GM23338 (cell line): Measurements from ENCODE around the gene ZNF536. TPM values are rescaled to one million over a fixed set of nuclear protein-coding genes. Genes with fewer than 3 reads are reported as not detected.
A peak's percentile ranks its signal among the peaks of the same experiment; 100 is the strongest.

Experiments
- ATAC-seq: fragments of 200-7000 bp; cut with Tn5 transposase; 3 replicates; pipeline ENCODE4 v1.9.1; 2020
- DNase-seq: peaks from one replicate; pipeline ENCODE4 v3.0.0-alpha.2; 2015; ENCODE audit warnings: low spot score
- H2AFZ ChIP-seq: fragments of 200-600 bp; sonication (generic); 2 replicates; pipeline ENCODE4 v1.8.0; 2016; ENCODE audit warnings: antibody characterized with exemption, mild to moderate bottlenecking, moderate library complexity
- H3F3A ChIP-seq: fragments of 200-600 bp; sonication (generic); replicated peaks from 2 replicates; pipeline ENCODE4 v1.8.0; 2017; ENCODE audit warnings: antibody characterized with exemption, mixed run types, low read depth
- H3K27ac ChIP-seq: fragments of 200-600 bp; sonication (generic); 2 replicates; pipeline ENCODE4 v1.6.1; 2016; ENCODE audit warnings: low read depth
- H3K27me3 ChIP-seq: fragments of 200-600 bp; sonication (generic); 2 replicates; pipeline ENCODE4 v1.8.0; 2016; ENCODE audit warnings: mild to moderate bottlenecking, mixed run types, moderate library complexity; ENCODE audit not compliant: insufficient read depth
- H3K36me3 ChIP-seq: fragments of 200-600 bp; sonication (generic); 2 replicates; pipeline ENCODE4 v1.8.0; 2016; ENCODE audit warnings: mild to moderate bottlenecking; ENCODE audit not compliant: insufficient read depth
- H3K4me1 ChIP-seq: fragments of 200-600 bp; sonication (generic); 2 replicates; pipeline ENCODE4 v1.8.0; 2016; ENCODE audit warnings: mild to moderate bottlenecking, moderate library complexity; ENCODE audit not compliant: insufficient read depth
- H3K4me2 ChIP-seq: fragments of 200-600 bp; sonication (generic); 2 replicates; pipeline ENCODE4 v1.7.1; 2017; ENCODE audit warnings: mixed run types
- H3K4me3 ChIP-seq: fragments of 200-600 bp; sonication (generic); 2 replicates; pipeline ENCODE4 v1.6.1; 2016; ENCODE audit warnings: mixed run types
- H3K79me2 ChIP-seq: fragments of 200-600 bp; sonication (generic); replicated peaks from 2 replicates; pipeline ENCODE4 v1.8.0; 2017; ENCODE audit warnings: mild to moderate bottlenecking; ENCODE audit not compliant: insufficient read depth
- H3K9me2 ChIP-seq: fragments of 200-600 bp; sonication (generic); 2 replicates; pipeline ENCODE4 v1.8.0; 2017; ENCODE audit not compliant: insufficient read depth
- H4K20me1 ChIP-seq: fragments of 200-600 bp; sonication (generic); replicated peaks from 2 replicates; pipeline ENCODE4 v1.8.0; 2017; ENCODE audit warnings: mild to moderate bottlenecking; ENCODE audit not compliant: insufficient read depth
- H3K27ac Mint-ChIP-seq: 2 replicates; pipeline ENCODE4 v1.8.0; 2020; ENCODE audit warnings: inconsistent platforms, mild to moderate bottlenecking, moderate library complexity, mixed read lengths
- H3K27me3 Mint-ChIP-seq: 3 replicates; pipeline ENCODE4 v1.8.0; 2022; ENCODE audit warnings: low read depth, mild to moderate bottlenecking, moderate library complexity, mixed read lengths, inconsistent platforms; ENCODE audit not compliant: insufficient read depth, poor library complexity
- H3K36me3 Mint-ChIP-seq: 3 replicates; pipeline ENCODE4 v1.8.0; 2021; ENCODE audit warnings: low read depth, mild to moderate bottlenecking, inconsistent platforms, moderate library complexity, mixed read lengths
- H3K4me1 Mint-ChIP-seq: 3 replicates; pipeline ENCODE4 v1.8.0; 2020; ENCODE audit warnings: mild to moderate bottlenecking, inconsistent platforms, mixed read lengths
- H3K4me3 Mint-ChIP-seq: 3 replicates; pipeline ENCODE4 v1.8.0; 2021; ENCODE audit warnings: moderate library complexity, mild to moderate bottlenecking, inconsistent platforms, mixed read lengths
- H3K9me3 Mint-ChIP-seq: 3 replicates; pipeline ENCODE4 v1.8.0; 2020; ENCODE audit warnings: moderate library complexity, mild to moderate bottlenecking, inconsistent platforms, mixed read lengths
- CREB1 ChIP-seq: fragments of 250-450 bp; sonication (Bioruptor Pico); IDR thresholded peaks from 2 replicates; pipeline ENCODE4 v1.5.0; 2020; ENCODE audit warnings: low read depth, mild to moderate bottlenecking, moderate library complexity
- EZH2 ChIP-seq: fragments of 200-600 bp; sonication (generic); IDR thresholded peaks from one replicate; pipeline ENCODE4 v1.8.0; 2017; ENCODE audit warnings: antibody characterized with exemption, mild to moderate bottlenecking, low read depth; ENCODE audit not compliant: unreplicated experiment
- EZH2phosphoT487 ChIP-seq: fragments of 200-600 bp; sonication (generic); IDR thresholded peaks from one replicate; pipeline ENCODE4 v1.8.1; 2018; ENCODE audit warnings: antibody characterized with exemption; ENCODE audit not compliant: unreplicated experiment
- JUNB ChIP-seq: IDR thresholded peaks from one replicate; pipeline ENCODE4 v1.6.1; 2016; ENCODE audit warnings: antibody characterized with exemption; ENCODE audit not compliant: unreplicated experiment
- NANOG ChIP-seq: IDR thresholded peaks from 2 replicates; pipeline ENCODE4 v1.6.1; 2016; ENCODE audit warnings: antibody characterized with exemption, borderline replicate concordance
- POLR2AphosphoS5 ChIP-seq: IDR thresholded peaks from 2 replicates; pipeline ENCODE4 v1.6.1; 2016; ENCODE audit warnings: antibody characterized with exemption, low read depth
- STAT1 ChIP-seq: IDR thresholded peaks from one replicate; pipeline ENCODE4 v1.6.1; 2016; ENCODE audit warnings: antibody characterized with exemption; ENCODE audit not compliant: unreplicated experiment
- ZNF114 ChIP-seq: fragments of 250-450 bp; sonication (Bioruptor Pico); IDR thresholded peaks from 2 replicates; pipeline ENCODE4 v1.5.0; 2020; ENCODE audit warnings: mild to moderate bottlenecking, moderate library complexity
- ZNF331 ChIP-seq: fragments of 250-450 bp; sonication (Bioruptor Pico); IDR thresholded peaks from 2 replicates; pipeline ENCODE4 v1.5.0; 2020; ENCODE audit warnings: low read depth, mild to moderate bottlenecking, moderate library complexity
- polyA plus RNA-seq: library from polyadenylated mRNA; unstranded; fragments of >200 nt; fragmentation: Nextera tagmentation; extraction: Ambion mirVana; gene quantifications from 2 replicates; pipeline ENCODE4 v1.2.1, GENCODE V29; 2016
- total RNA-seq: library from RNA; depleted of rRNA; stranded (reverse); fragments of >200 nt; shearing (Covaris generic); gene quantifications from 2 replicates; pipeline ENCODE4 v1.2.3, GENCODE V29; 2014
- TF ChIP-seq, protein P1 (sequence below): IDR thresholded peaks from one replicate; pipeline ENCODE4 v1.6.1; 2018; ENCODE audit warnings: antibody characterized with exemption; ENCODE audit not compliant: unreplicated experiment
- TF ChIP-seq, protein P2 (sequence below), 2 experiments: fragments of 200-600 bp in 1 of 2; sonication (generic) in 1 of 2; conservative IDR thresholded peaks; 2 replicates each; pipeline versions ENCODE4 v1.5.1 to v1.6.1; 2016 to 2017; ENCODE audit warnings: antibody characterized with exemption in 2 of 2, low read depth in 2 of 2, mild to moderate bottlenecking in 2 of 2, moderate library complexity in 1 of 2

Gene ZNF536
- total and polyA plus RNA-seq, 2 experiments from 2014 or later, result 0.07 TPM; not detected in 1

DNA sequence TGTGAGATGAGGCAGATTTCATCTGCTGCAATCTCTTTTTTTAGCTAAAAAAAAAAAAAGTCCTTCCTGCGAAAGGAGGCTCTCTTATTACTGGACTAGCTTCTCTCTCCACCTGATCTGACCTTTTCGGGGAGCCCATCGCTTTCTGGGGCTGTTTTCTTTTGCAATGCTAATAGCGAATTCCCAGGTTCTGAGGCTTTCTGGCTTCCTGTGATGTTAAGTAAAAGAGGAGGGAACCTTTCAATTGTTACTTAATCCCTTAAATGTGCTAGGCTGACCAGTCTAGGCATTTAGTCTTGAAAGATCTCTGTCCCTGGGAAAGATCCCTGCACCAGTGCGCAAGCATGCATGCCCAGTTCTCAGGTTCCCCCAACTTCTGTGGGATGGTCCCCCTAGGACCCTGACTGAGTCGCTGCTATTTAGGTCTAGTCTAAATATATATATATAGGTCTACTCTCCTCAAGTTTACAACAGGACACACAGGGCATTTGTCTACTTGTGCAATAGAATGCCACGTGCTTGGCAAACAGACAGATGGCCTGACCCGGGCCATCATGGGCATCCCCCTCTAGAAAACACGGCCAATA, 224.7 kb downstream of the ZNF536 start (continued):
- TF ChIP-seq, protein P1, sequence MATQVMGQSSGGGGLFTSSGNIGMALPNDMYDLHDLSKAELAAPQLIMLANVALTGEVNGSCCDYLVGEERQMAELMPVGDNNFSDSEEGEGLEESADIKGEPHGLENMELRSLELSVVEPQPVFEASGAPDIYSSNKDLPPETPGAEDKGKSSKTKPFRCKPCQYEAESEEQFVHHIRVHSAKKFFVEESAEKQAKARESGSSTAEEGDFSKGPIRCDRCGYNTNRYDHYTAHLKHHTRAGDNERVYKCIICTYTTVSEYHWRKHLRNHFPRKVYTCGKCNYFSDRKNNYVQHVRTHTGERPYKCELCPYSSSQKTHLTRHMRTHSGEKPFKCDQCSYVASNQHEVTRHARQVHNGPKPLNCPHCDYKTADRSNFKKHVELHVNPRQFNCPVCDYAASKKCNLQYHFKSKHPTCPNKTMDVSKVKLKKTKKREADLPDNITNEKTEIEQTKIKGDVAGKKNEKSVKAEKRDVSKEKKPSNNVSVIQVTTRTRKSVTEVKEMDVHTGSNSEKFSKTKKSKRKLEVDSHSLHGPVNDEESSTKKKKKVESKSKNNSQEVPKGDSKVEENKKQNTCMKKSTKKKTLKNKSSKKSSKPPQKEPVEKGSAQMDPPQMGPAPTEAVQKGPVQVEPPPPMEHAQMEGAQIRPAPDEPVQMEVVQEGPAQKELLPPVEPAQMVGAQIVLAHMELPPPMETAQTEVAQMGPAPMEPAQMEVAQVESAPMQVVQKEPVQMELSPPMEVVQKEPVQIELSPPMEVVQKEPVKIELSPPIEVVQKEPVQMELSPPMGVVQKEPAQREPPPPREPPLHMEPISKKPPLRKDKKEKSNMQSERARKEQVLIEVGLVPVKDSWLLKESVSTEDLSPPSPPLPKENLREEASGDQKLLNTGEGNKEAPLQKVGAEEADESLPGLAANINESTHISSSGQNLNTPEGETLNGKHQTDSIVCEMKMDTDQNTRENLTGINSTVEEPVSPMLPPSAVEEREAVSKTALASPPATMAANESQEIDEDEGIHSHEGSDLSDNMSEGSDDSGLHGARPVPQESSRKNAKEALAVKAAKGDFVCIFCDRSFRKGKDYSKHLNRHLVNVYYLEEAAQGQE, result no peak
- 0 out of 2 replicates have a peak, but pooled peaks have one; percentile 21 for TF ChIP-seq NANOG

- DNase-seq (no peak), ATAC-seq (no peak)
- Histone ChIP-seq H3K27me3 (no peaks in the 10 kb centered on the region), H3K27ac (no peak overlapping the region), H3F3A (no peaks in the 10 kb centered on the region), H3K4me1 (peaks cover 23% of the 10 kb centered on the region), H3K36me3 (no peaks in the 10 kb centered on the region), H2AFZ (no peak overlapping the region), H3K4me2 (no peak overlapping the region), H3K4me3 (no peak overlapping the region), H4K20me1 (no peaks in the 10 kb centered on the region), H3K79me2 (no peaks in the 10 kb centered on the region), H3K9me2 (peaks cover 2% of the 10 kb centered on the region; the same call in 1 of the 2 replicates)
- H3K36me3 Mint-ChIP-seq, result no peaks in the 10 kb centered on the region
- H3K4me3 Mint-ChIP-seq, result no peak overlapping the region
- peaks cover 47% of the 10 kb centered on the region for H3K4me1 Mint-ChIP-seq
- no peak for TF ChIP-seq STAT1
- TF ChIP-seq, protein P2, sequence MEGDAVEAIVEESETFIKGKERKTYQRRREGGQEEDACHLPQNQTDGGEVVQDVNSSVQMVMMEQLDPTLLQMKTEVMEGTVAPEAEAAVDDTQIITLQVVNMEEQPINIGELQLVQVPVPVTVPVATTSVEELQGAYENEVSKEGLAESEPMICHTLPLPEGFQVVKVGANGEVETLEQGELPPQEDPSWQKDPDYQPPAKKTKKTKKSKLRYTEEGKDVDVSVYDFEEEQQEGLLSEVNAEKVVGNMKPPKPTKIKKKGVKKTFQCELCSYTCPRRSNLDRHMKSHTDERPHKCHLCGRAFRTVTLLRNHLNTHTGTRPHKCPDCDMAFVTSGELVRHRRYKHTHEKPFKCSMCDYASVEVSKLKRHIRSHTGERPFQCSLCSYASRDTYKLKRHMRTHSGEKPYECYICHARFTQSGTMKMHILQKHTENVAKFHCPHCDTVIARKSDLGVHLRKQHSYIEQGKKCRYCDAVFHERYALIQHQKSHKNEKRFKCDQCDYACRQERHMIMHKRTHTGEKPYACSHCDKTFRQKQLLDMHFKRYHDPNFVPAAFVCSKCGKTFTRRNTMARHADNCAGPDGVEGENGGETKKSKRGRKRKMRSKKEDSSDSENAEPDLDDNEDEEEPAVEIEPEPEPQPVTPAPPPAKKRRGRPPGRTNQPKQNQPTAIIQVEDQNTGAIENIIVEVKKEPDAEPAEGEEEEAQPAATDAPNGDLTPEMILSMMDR (conservative IDR thresholded peaks at IDR 0.05; ENCODE audit: low read depth in 2 of 2), result no peak
- no peak for TF ChIP-seq ZNF331 (CRISPR knock-in tag)
- H3K9me3 Mint-ChIP-seq, result no peaks in the 10 kb centered on the region
- H3K27me3 Mint-ChIP-seq, result peaks cover 11% of the 10 kb centered on the region
- H3K27ac Mint-ChIP-seq, result no peak overlapping the region
These were observed 226.5 kb downstream of the ZNF536 start for GRCh38 chr19:30598688-30599087.

GRCh38 chr19:30602661-30603350, 230.6 kb downstream of the ZNF536 start:
- H3K36me3 Mint-ChIP-seq, result no peaks in the 10 kb centered on the region
- no peaks in the 10 kb centered on the region for H3K27me3 ChIP-seq
- ATAC-seq (no peak), DNase-seq (no peak)
- H3K27ac Mint-ChIP-seq, result no peak overlapping the region
- H3K4me1 Mint-ChIP-seq, result peaks cover 13% of the 10 kb centered on the region
- no peak overlapping the region for H3K4me3 Mint-ChIP-seq
- no peaks in the 10 kb centered on the region for H3K79me2 ChIP-seq
- no peak overlapping the region for H3K27ac ChIP-seq
- H3K9me3 Mint-ChIP-seq, result no peaks in the 10 kb centered on the region
- no peaks in the 10 kb centered on the region for H3F3A ChIP-seq
- peaks cover 5% of the 10 kb centered on the region; the same call in 1 of the 2 replicates for H3K4me1 ChIP-seq
- peaks cover 6% of the 10 kb centered on the region for H3K27me3 Mint-ChIP-seq
- H3K9me2 ChIP-seq, result no peaks in the 10 kb centered on the region
- no peak overlapping the region; the same call in 1 of the 2 replicates for H2AFZ ChIP-seq
- no peaks in the 10 kb centered on the region for H4K20me1 ChIP-seq
- no peaks in the 10 kb centered on the region for H3K36me3 ChIP-seq
- H3K4me3 ChIP-seq, result no peak overlapping the region
- no peak overlapping the region for H3K4me2 ChIP-seq
- no peak for TF ChIP-seq POLR2AphosphoS5
- TF ChIP-seq, protein P2 (conservative IDR thresholded peaks at IDR 0.05; ENCODE audit: low read depth in 2 of 2), result no peak
- no peak for TF ChIP-seq EZH2
- no peak for TF ChIP-seq EZH2phosphoT487
- TF ChIP-seq CREB1 (CRISPR knock-in tag), result no peak
- no peak for TF ChIP-seq STAT1
- TF ChIP-seq ZNF114 (CRISPR knock-in tag), result no peak
- TF ChIP-seq JUNB, result no peak
